Endodermal cell (in vitro differentiated cells): ENCODE measurements around the gene FER1L5. TPM values are rescaled to one million over a fixed set of nuclear protein-coding genes. Genes with fewer than 3 reads are reported as not detected.
A peak's percentile ranks its signal among the peaks of the same experiment; 100 is the strongest.

ENCODE experiments used
- DNase-seq: peaks from one replicate; pipeline ENCODE4 v3.0.0-alpha.2; 2017
- H3K27ac ChIP-seq: 2 replicates; pipeline ENCODE4 v1.5.1; 2013; ENCODE audit warnings: mild to moderate bottlenecking, low read depth, low read length, moderate library complexity
- H3K27me3 ChIP-seq: 2 replicates; pipeline ENCODE4 v1.6.1; 2013; ENCODE audit warnings: mild to moderate bottlenecking, low read length, moderate library complexity; ENCODE audit not compliant: insufficient read depth, control insufficient read depth, poor library complexity, severe bottlenecking
- H3K36me3 ChIP-seq: 2 replicates; pipeline ENCODE4 v1.7.0; 2013; ENCODE audit warnings: mild to moderate bottlenecking, low read length, moderate library complexity; ENCODE audit not compliant: control insufficient read depth, insufficient read depth
- H3K4me1 ChIP-seq: one replicate; pipeline ENCODE4 v1.7.0; 2013; ENCODE audit warnings: low read length; ENCODE audit not compliant: control insufficient read depth, insufficient read depth
- H3K4me3 ChIP-seq: 2 replicates; pipeline ENCODE4 v1.5.1; 2013; ENCODE audit warnings: mild to moderate bottlenecking, low read length, moderate library complexity
- H3K9ac ChIP-seq: 2 replicates; pipeline ENCODE4 v1.6.1; 2013; ENCODE audit warnings: mild to moderate bottlenecking, low read length, moderate library complexity; ENCODE audit not compliant: poor library complexity, severe bottlenecking; ENCODE audit errors: extremely low read depth
- H3K9me3 ChIP-seq: 2 replicates; pipeline ENCODE4 v1.6.1; 2013; ENCODE audit warnings: mild to moderate bottlenecking, low read length, moderate library complexity; ENCODE audit not compliant: control insufficient read depth
- H3K27ac Mint-ChIP-seq: 2 replicates; pipeline ENCODE4 v1.8.0; 2020; ENCODE audit warnings: mixed read lengths
- H3K27me3 Mint-ChIP-seq: 2 replicates; pipeline ENCODE4 v1.8.0; 2021; ENCODE audit warnings: mild to moderate bottlenecking, mixed read lengths; ENCODE audit not compliant: insufficient read depth
- H3K36me3 Mint-ChIP-seq: 2 replicates; pipeline ENCODE4 v1.8.0; 2020; ENCODE audit warnings: low read depth, mixed read lengths
- H3K4me1 Mint-ChIP-seq: 2 replicates; pipeline ENCODE4 v1.8.0; 2020; ENCODE audit warnings: mixed read lengths
- H3K4me3 Mint-ChIP-seq: 2 replicates; pipeline ENCODE4 v1.8.0; 2020; ENCODE audit warnings: mild to moderate bottlenecking, moderate library complexity, mixed read lengths
- H3K9me3 Mint-ChIP-seq: 2 replicates; pipeline ENCODE4 v1.8.0; 2020; ENCODE audit warnings: mild to moderate bottlenecking, mixed read lengths
- CTCF ChIP-seq: fragments of 200-600 bp; sonication (generic); conservative IDR thresholded peaks from 2 replicates; pipeline ENCODE4 v1.5.0; 2021; ENCODE audit warnings: antibody characterized with exemption, mild to moderate bottlenecking
- WGBS, 2 experiments: methylation state at CpG; one replicate each; pipeline versions ENCODE4 v1.1.5 to v1.1.7; 2013; ENCODE audit warnings: missing lambda C conversion rate in 2 of 2, mixed read lengths in 1 of 2; ENCODE audit not compliant: insufficient coverage in 1 of 2, insufficient read length in 1 of 2; 5-methylcytosine and 5-hydroxymethylcytosine counted together
- total RNA-seq, 2 donors: library from RNA; stranded (reverse); fragmentation: NEBNext Ultra II Directional in 1 of 2; extraction: Animal tissue kit (Norgen Biotek cat#: 25700) in 1 of 2; gene quantifications; 2 replicates in 1 of 2; 3 replicates in 1 of 2; pipeline ENCODE4 v1.2.1, GENCODE V29; 2021

The FER1L5 gene
- total RNA-seq, 2 donors from 2014 or later = 0.35 to 1.7 TPM

GRCh38 chr2:96693286-96694200 lies 51.0 kb downstream of the FER1L5 start:
- no peak overlapping the region for H3K9ac ChIP-seq
- 84 to 87% methylated on average over 7 to 14 of the region's 14 CpGs for WGBS, 2 experiments
- no peaks in the 10 kb centered on the region for H3K36me3 ChIP-seq
- Mint-ChIP-seq H3K4me3 (no peak overlapping the region), H3K4me1 (no peaks in the 10 kb centered on the region), H3K27me3 (no peaks in the 10 kb centered on the region), H3K9me3 (no peaks in the 10 kb centered on the region), H3K36me3 (no peaks in the 10 kb centered on the region), H3K27ac (no peak overlapping the region)
- no peaks in the 10 kb centered on the region for H3K27me3 ChIP-seq
- H3K4me1 ChIP-seq = no peaks in the 10 kb centered on the region
- H3K9me3 ChIP-seq = no peaks in the 10 kb centered on the region
- no peak for TF ChIP-seq CTCF
- H3K27ac ChIP-seq = no peak overlapping the region
- DNase-seq = peak; percentile 32
- H3K4me3 ChIP-seq = no peak overlapping the region

GRCh38 chr2:96694279-96694678 lies 51.7 kb downstream of the FER1L5 start:
- H3K4me3 Mint-ChIP-seq = no peak overlapping the region
- no peak for TF ChIP-seq CTCF
- no peaks in the 10 kb centered on the region for H3K36me3 Mint-ChIP-seq
- H3K4me1 ChIP-seq = no peaks in the 10 kb centered on the region
- no peak overlapping the region for H3K27ac Mint-ChIP-seq
- peaks cover under 1% of the 10 kb centered on the region for H3K4me1 Mint-ChIP-seq
- DNase-seq = peak; percentile 36
- H3K9me3 ChIP-seq = no peaks in the 10 kb centered on the region
- no peak overlapping the region for H3K4me3 ChIP-seq
- no peaks in the 10 kb centered on the region for H3K27me3 ChIP-seq
- H3K36me3 ChIP-seq = no peaks in the 10 kb centered on the region
- H3K9ac ChIP-seq = no peak overlapping the region
- H3K27me3 Mint-ChIP-seq = no peaks in the 10 kb centered on the region
- WGBS, 2 experiments = 87 to 95% methylated on average over 3 to 8 of the region's 8 CpGs
- H3K9me3 Mint-ChIP-seq = no peaks in the 10 kb centered on the region
- no peak overlapping the region for H3K27ac ChIP-seq

- no peak overlapping the region for H3K9ac ChIP-seq
- H3K4me3 ChIP-seq = no peak overlapping the region
- Mint-ChIP-seq H3K36me3 (no peaks in the 10 kb centered on the region), H3K27me3 (no peaks in the 10 kb centered on the region), H3K4me3 (no peak overlapping the region), H3K9me3 (no peaks in the 10 kb centered on the region), H3K4me1 (peaks cover 7% of the 10 kb centered on the region), H3K27ac (no peak overlapping the region)
- DNase-seq = peak; percentile 40
- no peaks in the 10 kb centered on the region for H3K4me1 ChIP-seq
- WGBS, 2 experiments = 92 to 96% methylated on average over 9 to 13 of the region's 13 CpGs
- H3K36me3 ChIP-seq = no peaks in the 10 kb centered on the region
- H3K27me3 ChIP-seq = no peaks in the 10 kb centered on the region
- H3K27ac ChIP-seq = no peak overlapping the region
- TF ChIP-seq CTCF = no peak
- H3K9me3 ChIP-seq = no peaks in the 10 kb centered on the region
Observed at GRCh38 chr2:96694816-96695455, 52.4 kb downstream of the FER1L5 start.
